EL (cell line): Measurements from ENCODE around the gene ASMT.
"Not testable (repeated sequence)": the region's sequence is repeated elsewhere in the genome, so short reads cannot be mapped to it uniquely, and the experiment has no call there.

Experiments used
- DNase-seq: peaks from one replicate; pipeline ENCODE4 v3.0.0-alpha.2; 2016

The ASMT gene

GRCh38 chrX:1652011-1652811 lies 37.4 kb downstream of the ASMT start:
- DNase-seq: peak; percentile 41

GRCh38 chrX:1656379-1656778 lies 41.5 kb downstream of the ASMT start:
- no peak for DNase-seq

- DNase-seq: peak; percentile 8
These were observed 42.7 kb downstream of the ASMT start for GRCh38 chrX:1657367-1658070.

- DNase-seq: no peak
These were observed 43.2 kb downstream of the ASMT start for GRCh38 chrX:1658071-1658491.

GRCh38 chrX:1659664-1660461 lies 45.0 kb downstream of the ASMT start:
- no peak for DNase-seq

GRCh38 chrX:1661048-1661921 lies 46.4 kb downstream of the ASMT start:
- DNase-seq: no peak

GRCh38 chrX:1661922-1662221 lies 47.0 kb downstream of the ASMT start:
- DNase-seq: no peak

GRCh38 chrX:1667566-1667965 lies 52.7 kb downstream of the ASMT start:
- no peak for DNase-seq

- peak; percentile 27 for DNase-seq
These were observed 58.5 kb downstream of the ASMT start for GRCh38 chrX:1673337-1673736.

- DNase-seq: no peak
These were observed 62.0 kb downstream of the ASMT start for GRCh38 chrX:1676866-1677265.

GRCh38 chrX:1679238-1679637 lies 64.4 kb downstream of the ASMT start:
- peak; percentile 24 for DNase-seq

- DNase-seq: no peak
These were observed 66.6 kb downstream of the ASMT start for GRCh38 chrX:1681439-1681838.

- not testable (repeated sequence) for DNase-seq
These were observed 67.0 kb downstream of the ASMT start for GRCh38 chrX:1681856-1682255.

GRCh38 chrX:1682501-1682900 lies 67.6 kb downstream of the ASMT start:
- not testable (repeated sequence) for DNase-seq

- DNase-seq: not testable (repeated sequence)
These were observed 70.0 kb downstream of the ASMT start for GRCh38 chrX:1684883-1685282.

GRCh38 chrX:1685444-1685880 lies 70.6 kb downstream of the ASMT start:
- DNase-seq: not testable (repeated sequence)

GRCh38 chrX:1686642-1687041 lies 71.8 kb downstream of the ASMT start:
- DNase-seq: peak; percentile 19
